IgD-negative memory B cell (primary cell): ENCODE results near the gene C1orf232. TPM values are rescaled to one million over a fixed set of nuclear protein-coding genes. Genes with fewer than 3 reads are reported as not detected.
A peak's percentile ranks its signal among the peaks of the same experiment; 100 is the strongest.

ENCODE experiments used
- H3K27ac Mint-ChIP-seq, 3 donors: one replicate each; pipeline ENCODE4 v1.8.0; 2020 to 2022; ENCODE audit warnings: mild to moderate bottlenecking in 3 of 3, mixed read lengths in 3 of 3, moderate library complexity in 1 of 3
- H3K27me3 Mint-ChIP-seq: one replicate; pipeline ENCODE4 v1.8.0; 2021; ENCODE audit warnings: mixed read lengths
- H3K36me3 Mint-ChIP-seq: one replicate; pipeline ENCODE4 v1.8.0; 2020; ENCODE audit warnings: mild to moderate bottlenecking, mixed read lengths
- H3K4me1 Mint-ChIP-seq, 3 donors: one replicate each; pipeline ENCODE4 v1.8.0; 2020 to 2022; ENCODE audit warnings: mixed read lengths in 3 of 3, mild to moderate bottlenecking in 1 of 3
- H3K4me3 Mint-ChIP-seq, 4 donors: one replicate each; pipeline ENCODE4 v1.8.0; 2020 to 2022; ENCODE audit warnings: mild to moderate bottlenecking in 4 of 4, mixed read lengths in 4 of 4, moderate library complexity in 3 of 4
- H3K9me3 Mint-ChIP-seq, 3 donors: one replicate each; pipeline ENCODE4 v1.8.0; 2020 to 2021; ENCODE audit warnings: mixed read lengths in 3 of 3, mild to moderate bottlenecking in 1 of 3
- polyA plus RNA-seq: library from polyadenylated mRNA; unstranded; fragments of 300-500 nt; fragmentation: Illumina TruSeq; gene quantifications from one replicate; pipeline ENCODE4 v1.2.3, GENCODE V29; 2021

The C1orf232 gene
- polyA plus RNA-seq, 1 donor from 2014 or later, result not detected

DNA sequence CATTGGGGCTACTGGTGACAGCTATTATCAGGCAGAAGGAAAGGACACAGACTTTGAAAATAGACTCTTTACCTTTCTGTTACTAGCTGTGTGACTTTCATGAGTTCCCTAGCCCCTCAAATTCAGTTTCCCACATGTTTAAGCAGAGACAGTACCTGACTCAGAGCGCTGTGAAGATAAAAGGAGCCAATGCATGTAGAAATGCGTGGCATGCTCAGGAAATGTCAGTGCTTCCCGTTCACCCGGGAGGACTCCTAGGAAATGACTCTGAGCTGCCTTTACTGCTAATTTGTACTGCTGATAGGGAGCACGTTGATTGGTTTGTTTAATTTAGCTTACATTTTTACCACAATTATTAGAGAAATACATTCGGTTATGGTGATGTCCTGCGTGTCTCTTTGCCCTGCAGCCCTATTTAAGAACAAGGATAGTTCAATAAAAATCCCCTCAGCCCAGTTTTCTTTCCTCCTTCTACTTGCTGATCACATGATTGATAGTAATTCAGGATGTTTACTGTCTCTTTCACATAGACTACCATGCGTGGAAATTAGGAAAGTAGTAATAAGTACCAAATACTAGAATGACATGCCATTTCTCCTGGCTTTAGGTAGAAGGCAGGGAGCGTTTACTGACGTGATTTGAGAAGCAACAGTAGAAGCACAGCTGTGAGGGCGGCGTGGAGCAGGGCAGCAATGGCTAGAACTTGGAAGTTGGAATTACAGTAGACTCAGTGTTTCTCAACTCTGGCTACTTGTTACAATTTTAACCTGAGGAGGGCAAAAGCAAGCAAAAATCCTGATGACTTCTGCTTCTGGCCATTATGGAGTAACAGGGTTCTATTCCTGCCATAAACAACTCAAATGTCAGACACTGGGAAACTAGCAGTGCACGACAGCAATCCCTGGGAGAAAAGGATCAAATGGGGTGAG is 41.3 kb downstream of the C1orf232 start:
- Mint-ChIP-seq H3K4me3 (peak overlapping the region in 1 of 4 donors; percentile 61), H3K27ac (no peak overlapping the region), H3K36me3 (no peaks in the 10 kb centered on the region), H3K9me3 (no peaks in the 10 kb centered on the region), H3K4me1 (peaks cover 7 to 14% (median 8%) of the 10 kb centered on the region in 3 donors), H3K27me3 (peaks cover 7% of the 10 kb centered on the region)

DNA sequence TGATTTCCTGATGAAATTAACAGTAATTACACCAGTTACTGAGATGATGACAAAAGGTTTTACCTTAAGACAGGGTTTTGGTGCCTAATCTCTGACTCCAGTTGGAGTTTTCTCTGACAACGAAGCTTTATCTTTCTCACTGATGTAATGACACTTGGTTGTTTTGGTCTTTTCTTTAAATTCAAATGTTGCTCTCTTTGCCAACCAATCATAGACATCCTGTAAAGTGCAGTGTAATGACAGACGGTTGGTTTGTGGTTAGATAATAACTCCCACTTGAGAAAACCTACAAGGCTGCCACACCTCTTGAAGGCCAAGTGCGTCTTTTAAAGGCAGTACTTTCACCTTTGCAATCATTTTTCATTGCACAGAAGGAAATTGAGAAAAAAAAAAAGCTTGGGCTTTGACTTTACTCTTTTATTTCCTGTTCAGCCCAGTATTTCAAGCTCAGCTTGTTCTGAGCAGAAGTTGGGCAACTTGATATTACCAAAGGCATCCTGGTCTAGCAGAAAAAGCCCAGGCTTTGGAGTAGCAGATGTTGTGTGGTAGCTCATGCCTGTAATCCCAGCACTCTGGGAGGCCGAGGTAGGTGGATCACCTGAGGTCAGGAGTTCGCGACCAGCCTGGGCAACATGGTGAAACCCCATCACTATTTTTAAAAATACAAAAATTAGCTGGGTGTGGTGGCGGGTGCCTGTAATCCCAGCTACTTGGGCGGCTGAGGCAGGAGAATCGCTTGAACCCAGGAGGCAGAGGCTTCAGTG is 42.3 kb downstream of the C1orf232 start:
- no peaks in the 10 kb centered on the region for H3K9me3 Mint-ChIP-seq
- H3K4me1 Mint-ChIP-seq, result peaks cover 8 to 14% (median 8%) of the 10 kb centered on the region in 3 donors
- H3K36me3 Mint-ChIP-seq, result no peaks in the 10 kb centered on the region
- peak overlapping the region in 2 of 3 donors; percentile 11 to 39 for H3K27ac Mint-ChIP-seq
- peaks cover 7% of the 10 kb centered on the region for H3K27me3 Mint-ChIP-seq
- peak overlapping the region in 1 of 4 donors; percentile 49 for H3K4me3 Mint-ChIP-seq

DNA sequence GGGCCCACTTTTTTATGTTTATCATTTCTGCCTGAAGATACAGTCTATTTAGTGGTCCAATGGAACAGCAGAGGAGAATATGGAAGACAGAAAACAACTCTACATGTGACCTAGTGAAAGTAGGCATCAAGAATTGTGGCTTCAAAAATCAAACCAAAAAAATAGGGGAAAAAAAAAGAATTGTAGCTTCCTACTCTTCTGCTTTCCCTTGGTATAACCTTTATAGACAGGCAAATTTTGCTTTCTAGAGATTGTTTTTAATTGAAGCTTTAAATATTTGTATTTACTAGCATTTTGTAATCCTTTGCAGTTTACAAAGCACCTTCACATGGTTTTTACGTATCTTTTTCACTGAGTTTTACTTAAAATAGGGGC is 42.8 kb downstream of the C1orf232 start:
- H3K4me1 Mint-ChIP-seq, result peaks cover 6 to 14% (median 8%) of the 10 kb centered on the region in 3 donors
- H3K4me3 Mint-ChIP-seq, result no peak overlapping the region
- peaks cover 4% of the 10 kb centered on the region for H3K27me3 Mint-ChIP-seq
- H3K27ac Mint-ChIP-seq, result peak overlapping the region in 1 of 3 donors; percentile 39
- H3K9me3 Mint-ChIP-seq, result no peaks in the 10 kb centered on the region
- no peaks in the 10 kb centered on the region for H3K36me3 Mint-ChIP-seq

DNA sequence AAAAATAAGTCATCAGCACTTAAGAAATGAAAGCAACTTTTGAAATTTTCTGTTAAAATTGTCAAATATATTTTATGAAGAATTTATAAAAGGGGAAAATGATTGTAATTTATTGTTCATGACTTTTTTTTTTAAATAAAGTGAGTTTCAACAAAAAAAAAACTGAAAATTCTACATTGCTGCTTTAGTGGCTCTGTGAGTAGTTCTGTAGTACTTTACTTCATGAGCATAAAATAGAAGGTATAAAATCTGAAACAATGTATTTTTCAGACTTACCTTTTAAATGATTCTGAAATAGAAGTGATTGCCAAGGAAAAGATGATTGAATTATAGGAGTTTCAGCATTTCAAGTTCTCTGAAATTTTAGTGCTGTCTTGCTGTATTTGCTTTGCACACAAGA is 43.4 kb downstream of the C1orf232 start:
- H3K9me3 Mint-ChIP-seq, result no peaks in the 10 kb centered on the region
- H3K4me3 Mint-ChIP-seq, result no peak overlapping the region
- H3K27me3 Mint-ChIP-seq, result peaks cover 4% of the 10 kb centered on the region
- peaks cover 6 to 15% (median 8%) of the 10 kb centered on the region in 3 donors for H3K4me1 Mint-ChIP-seq
- H3K27ac Mint-ChIP-seq, result no peak overlapping the region
- no peaks in the 10 kb centered on the region for H3K36me3 Mint-ChIP-seq

DNA sequence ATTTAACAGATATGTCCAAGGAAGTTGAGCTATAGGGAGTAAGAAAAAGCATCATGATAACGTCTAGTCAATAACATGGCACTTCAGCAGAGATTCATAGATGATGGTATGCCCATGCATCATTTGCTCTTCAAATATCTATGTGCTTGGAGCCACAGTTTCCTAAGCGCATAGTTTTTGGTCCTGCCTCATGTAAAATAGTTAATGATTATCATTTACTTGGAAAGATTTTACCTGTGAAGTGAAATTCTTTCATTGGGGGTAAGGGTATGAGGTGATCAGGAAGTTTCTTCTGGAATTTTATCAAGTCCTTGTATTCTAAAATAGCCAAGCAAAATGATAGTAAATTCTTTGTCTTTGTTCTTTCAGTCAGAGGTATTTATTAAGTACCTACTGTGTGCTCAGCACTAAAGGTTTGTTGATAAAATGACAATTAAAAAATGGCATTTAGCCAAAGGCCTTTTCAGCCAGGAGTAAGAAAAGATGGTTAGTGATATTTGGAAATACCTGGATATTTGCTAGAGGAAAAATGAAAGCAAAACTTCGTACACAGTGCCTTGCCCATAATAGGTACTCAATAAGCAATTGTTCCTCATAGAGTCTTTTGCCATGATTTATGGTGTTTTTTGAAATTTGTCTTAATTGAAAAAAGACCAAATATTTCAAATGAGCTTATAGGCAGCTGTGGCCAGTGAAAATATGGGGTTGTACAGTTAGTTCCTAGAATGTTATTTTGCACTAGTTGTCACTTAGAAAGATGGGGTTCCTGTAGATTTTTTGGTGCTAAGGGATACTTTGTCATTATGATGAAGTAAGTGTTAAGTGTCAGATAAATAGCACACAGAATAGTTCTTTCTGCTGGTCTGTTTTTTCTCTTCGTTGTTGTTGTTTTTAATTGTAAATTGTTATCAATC is 44.1 kb downstream of the C1orf232 start:
- Mint-ChIP-seq H3K36me3 (no peaks in the 10 kb centered on the region), H3K27me3 (peaks cover 4% of the 10 kb centered on the region), H3K9me3 (no peaks in the 10 kb centered on the region), H3K27ac (no peak overlapping the region), H3K4me1 (peaks cover 10 to 22% (median 14%) of the 10 kb centered on the region in 3 donors), H3K4me3 (no peak overlapping the region)

DNA sequence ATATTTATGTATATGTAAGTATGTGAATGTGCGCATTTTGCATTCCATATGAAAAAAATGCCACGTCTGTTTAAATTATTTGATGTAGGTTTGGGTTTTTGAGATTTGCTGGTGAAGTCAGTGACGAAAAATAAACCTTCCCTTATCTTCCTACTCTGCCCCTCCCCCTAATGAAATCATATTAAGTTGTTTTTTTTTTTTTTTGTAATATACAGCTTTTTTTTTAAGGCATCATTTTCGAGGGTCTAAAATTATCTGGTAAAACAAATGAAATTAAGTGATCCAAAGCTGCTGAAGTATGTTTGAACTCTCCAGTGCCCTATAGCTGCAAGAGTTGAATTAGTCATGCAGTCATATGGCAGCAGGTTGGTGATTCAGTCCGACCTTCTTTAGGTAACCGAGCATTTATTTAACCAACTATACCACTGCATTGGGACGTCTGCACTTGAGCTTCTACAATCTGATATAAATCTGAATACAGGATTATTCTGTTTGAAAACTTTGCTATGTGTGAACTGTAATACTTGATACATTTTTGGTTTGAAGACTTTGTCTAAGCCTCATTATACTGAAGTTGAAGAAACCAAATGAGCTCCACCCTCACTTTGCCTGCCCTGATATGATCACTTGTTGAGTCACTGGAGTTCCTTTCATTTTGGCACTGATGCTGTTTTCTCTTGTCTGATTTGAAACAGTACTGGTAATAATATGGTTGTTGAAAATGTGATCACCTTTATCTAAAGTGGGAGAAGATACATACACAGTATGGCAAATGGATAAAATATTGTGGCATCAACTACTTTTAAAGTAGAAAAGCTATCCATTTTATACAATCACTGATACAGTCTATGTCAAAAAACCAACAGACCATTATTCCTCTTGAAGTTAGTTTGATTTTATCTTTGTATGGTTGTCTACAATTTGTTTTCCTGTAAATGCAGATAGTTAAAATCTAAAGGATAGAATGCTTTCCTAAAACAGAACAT is 45.5 kb downstream of the C1orf232 start:
- Mint-ChIP-seq H3K9me3 (no peaks in the 10 kb centered on the region), H3K27me3 (peaks cover 2% of the 10 kb centered on the region), H3K4me3 (no peak overlapping the region), H3K4me1 (peaks cover 10 to 22% (median 14%) of the 10 kb centered on the region in 3 donors), H3K27ac (no peak overlapping the region), H3K36me3 (no peaks in the 10 kb centered on the region)

DNA sequence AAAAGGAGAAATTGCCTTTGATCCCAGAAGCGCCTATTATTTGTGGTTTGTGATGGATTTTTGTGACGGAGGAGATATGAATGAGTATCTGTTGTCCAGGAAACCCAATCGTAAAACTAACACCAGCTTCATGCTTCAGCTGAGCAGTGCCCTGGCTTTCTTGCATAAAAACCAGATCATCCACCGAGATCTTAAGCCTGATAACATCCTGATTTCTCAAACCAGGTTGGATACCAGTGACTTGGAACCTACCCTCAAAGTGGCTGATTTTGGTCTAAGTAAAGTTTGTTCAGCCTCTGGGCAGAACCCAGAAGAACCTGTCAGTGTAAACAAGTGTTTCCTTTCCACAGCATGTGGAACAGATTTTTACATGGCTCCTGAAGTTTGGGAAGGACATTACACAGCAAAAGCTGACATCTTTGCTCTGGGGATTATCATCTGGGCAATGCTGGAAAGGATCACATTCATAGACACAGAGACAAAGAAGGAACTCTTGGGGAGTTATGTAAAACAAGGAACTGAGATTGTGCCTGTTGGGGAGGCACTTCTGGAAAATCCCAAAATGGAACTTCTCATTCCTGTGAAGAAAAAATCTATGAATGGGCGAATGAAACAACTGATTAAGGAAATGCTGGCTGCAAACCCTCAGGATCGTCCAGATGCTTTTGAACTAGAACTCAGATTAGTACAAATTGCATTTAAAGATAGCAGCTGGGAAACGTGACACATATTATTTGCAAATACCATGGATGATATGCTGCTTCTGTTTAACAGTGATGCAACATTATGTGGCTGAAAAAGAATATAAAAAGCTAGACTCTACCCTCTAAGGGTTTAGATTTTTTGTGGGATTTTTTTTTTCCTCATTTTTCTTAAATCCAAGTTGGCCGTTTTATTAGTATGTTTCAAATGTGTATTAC is 46.6 kb downstream of the C1orf232 start:
- no peaks in the 10 kb centered on the region for H3K9me3 Mint-ChIP-seq
- H3K27me3 Mint-ChIP-seq, result no peaks in the 10 kb centered on the region
- H3K27ac Mint-ChIP-seq, result peak overlapping the region in 1 of 3 donors; percentile 43
- H3K4me1 Mint-ChIP-seq, result peaks cover 10 to 22% (median 10%) of the 10 kb centered on the region in 3 donors
- peaks cover 2% of the 10 kb centered on the region for H3K36me3 Mint-ChIP-seq
- no peak overlapping the region for H3K4me3 Mint-ChIP-seq

DNA sequence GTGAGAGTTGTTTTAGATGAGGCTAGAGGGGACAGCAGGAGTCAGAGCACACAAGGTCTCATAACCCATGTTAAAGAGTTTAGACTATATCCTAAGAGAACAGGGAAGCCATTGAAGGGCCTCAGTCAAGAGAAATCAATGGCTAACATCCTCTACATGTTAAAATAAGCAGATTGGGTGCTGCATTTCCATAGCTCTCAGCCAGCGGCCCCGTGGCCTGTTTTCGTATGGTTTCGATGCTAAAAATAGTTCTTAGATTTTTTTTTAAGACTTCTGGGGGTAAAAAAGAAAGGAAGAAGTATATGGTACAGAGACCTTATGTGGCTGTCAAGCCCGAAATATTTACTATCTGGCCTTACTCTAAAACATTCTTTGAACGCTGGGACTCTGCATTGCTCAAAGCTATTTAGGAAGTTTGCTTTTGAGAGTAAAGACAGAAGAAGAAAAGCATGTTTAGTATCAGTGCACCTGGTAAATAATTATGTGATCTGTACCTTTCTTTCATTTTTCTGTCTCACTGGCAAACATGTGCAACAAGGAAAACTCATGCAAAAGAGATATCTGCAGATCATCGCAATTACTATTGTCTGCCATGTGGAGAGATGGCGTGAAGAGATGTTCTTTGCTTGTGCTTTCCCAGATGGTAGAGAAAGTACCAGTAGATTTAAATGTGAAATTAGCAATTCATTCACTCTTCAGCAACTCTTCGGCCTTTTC is 48.7 kb downstream of the C1orf232 start:
- Mint-ChIP-seq H3K4me1 (peaks cover 6 to 14% (median 6%) of the 10 kb centered on the region in 3 donors), H3K4me3 (peak overlapping the region in 2 of 4 donors; percentile 20 to 72), H3K27me3 (no peaks in the 10 kb centered on the region), H3K36me3 (peaks cover 2% of the 10 kb centered on the region), H3K27ac (no peak overlapping the region), H3K9me3 (no peaks in the 10 kb centered on the region)

DNA sequence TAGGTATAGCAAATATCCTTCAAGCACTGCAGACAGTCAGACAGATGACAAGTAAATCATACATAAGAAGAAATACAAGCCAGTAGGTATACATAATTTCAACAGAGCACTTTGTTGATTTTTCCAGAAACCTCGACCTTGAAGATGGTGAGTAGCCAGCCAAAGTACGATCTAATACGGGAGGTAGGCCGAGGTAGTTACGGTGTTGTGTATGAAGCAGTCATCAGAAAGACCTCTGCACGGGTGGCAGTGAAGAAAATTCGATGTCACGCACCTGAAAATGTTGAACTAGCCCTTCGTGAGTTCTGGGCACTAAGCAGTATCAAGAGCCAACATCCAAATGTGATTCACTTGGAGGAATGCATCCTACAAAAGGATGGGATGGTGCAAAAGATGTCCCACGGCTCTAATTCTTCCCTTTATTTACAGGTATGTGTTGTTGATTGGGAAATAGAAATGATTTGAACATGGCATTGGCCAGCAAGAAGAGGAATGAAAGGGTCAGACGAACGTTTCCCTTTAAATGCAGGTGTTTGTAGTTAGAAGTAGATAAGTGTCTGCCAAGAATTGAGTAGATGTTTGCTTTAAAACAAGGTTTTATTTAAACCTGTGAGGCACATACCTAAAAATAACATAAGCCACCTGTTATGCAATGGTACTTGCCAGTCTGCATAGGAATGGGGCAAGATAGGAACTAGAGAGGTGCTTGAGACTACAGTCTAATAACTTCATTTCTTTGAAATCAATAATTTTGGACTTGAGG is 54.4 kb downstream of the C1orf232 start:
- Mint-ChIP-seq H3K4me1 (peaks cover 22 to 23% (median 23%) of the 10 kb centered on the region in 3 donors), H3K9me3 (no peaks in the 10 kb centered on the region), H3K27me3 (no peaks in the 10 kb centered on the region), H3K27ac (peak overlapping the region in 2 of 3 donors; percentile 8 to 82), H3K4me3 (peak overlapping the region in 3 of 4 donors; percentile 21 to 82 (median 45)), H3K36me3 (peaks cover 2% of the 10 kb centered on the region)
